Upper lobe of left lung (tissue), 4 donors: ENCODE measurements around the gene SYF2.

ENCODE experiments used
- EP300 ChIP-seq, 4 donors: sonication (generic); formaldehyde crosslinking; IDR thresholded peaks; one replicate each; pipeline ENCODE4 v1.5.1; 2017; ENCODE audit warnings: antibody characterized with exemption in 4 of 4, control low read depth in 2 of 4
- POLR2A ChIP-seq, 4 donors: fragments of 450-650 bp; IDR thresholded peaks; one replicate each; pipeline ENCODE4 v1.5.1; 2016 to 2017; ENCODE audit warnings: antibody characterized with exemption in 4 of 4, mild to moderate bottlenecking in 2 of 4
- TF ChIP-seq, protein P1 (sequence below), 6 experiments: fragments of 450-650 bp in 4 of 6; fragments of 200-600 bp in 2 of 6; sonication (generic) in 2 of 6; IDR thresholded peaks; one replicate each; pipeline ENCODE4 v1.5.1; 2016 to 2019; ENCODE audit warnings: antibody characterized with exemption in 6 of 6

DNA sequence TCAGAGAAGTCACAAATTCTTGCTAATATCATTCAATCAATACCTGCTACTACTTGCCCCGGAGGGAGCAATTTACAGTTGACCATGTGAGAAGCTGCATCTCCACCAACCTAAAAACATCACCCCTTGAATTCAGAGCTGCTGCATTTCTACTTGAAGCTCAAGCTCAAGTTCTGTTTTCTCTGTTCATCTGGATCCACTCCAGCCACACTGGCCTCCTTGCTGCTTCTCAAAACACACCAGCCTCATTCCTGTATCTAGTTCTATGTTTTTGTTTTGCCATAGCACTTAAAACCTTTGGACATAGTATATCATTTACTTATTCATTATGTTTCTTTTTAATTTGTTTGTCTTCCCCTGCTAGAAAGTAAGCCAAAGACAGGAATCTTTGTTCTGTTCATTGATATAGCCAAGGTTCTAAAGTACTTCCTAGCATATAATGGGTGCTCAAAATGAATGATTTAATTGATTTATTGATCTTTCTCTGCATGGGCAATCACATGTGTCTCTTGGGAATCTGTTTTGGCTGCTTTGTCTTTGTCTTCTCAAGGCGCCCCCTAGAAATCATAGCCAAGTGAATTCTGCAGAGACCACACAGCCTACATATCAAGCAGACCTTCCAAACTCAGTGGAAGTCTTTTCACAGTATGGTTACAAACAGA lies 23.6 kb downstream of the SYF2 start:
- no peak for TF ChIP-seq EP300 (IDR thresholded peaks at IDR 0.05)
- TF ChIP-seq, protein P1, sequence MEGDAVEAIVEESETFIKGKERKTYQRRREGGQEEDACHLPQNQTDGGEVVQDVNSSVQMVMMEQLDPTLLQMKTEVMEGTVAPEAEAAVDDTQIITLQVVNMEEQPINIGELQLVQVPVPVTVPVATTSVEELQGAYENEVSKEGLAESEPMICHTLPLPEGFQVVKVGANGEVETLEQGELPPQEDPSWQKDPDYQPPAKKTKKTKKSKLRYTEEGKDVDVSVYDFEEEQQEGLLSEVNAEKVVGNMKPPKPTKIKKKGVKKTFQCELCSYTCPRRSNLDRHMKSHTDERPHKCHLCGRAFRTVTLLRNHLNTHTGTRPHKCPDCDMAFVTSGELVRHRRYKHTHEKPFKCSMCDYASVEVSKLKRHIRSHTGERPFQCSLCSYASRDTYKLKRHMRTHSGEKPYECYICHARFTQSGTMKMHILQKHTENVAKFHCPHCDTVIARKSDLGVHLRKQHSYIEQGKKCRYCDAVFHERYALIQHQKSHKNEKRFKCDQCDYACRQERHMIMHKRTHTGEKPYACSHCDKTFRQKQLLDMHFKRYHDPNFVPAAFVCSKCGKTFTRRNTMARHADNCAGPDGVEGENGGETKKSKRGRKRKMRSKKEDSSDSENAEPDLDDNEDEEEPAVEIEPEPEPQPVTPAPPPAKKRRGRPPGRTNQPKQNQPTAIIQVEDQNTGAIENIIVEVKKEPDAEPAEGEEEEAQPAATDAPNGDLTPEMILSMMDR (IDR thresholded peaks at IDR 0.05) = no peak
- no peak for TF ChIP-seq POLR2A (IDR thresholded peaks at IDR 0.05)
